HEK293 (cell line): ENCODE results near the gene FKBP10.

Source experiments
- BCL11A ChIP-seq: fragments of 450-650 bp; formaldehyde crosslinking; IDR thresholded peaks from 2 replicates; pipeline ENCODE4 v1.5.1; 2016; ENCODE audit warnings: low read depth, missing biosample characterization, missing genetic modification characterization
- CTCF ChIP-seq: fragments of 450-650 bp; formaldehyde crosslinking; IDR thresholded peaks from 2 replicates; pipeline ENCODE4 v1.5.1; 2016; ENCODE audit warnings: missing biosample characterization, missing genetic modification characterization
- HOXC10 ChIP-seq: sonication (generic); formaldehyde crosslinking; IDR thresholded peaks from 2 replicates; pipeline ENCODE4 v1.8.1; 2023; ENCODE audit warnings: mild to moderate bottlenecking, missing genetic modification reagents
- IKZF3 ChIP-seq: fragments of 450-650 bp; IDR thresholded peaks from 2 replicates; pipeline ENCODE4 v1.5.0; 2018; ENCODE audit warnings: missing biosample characterization, mild to moderate bottlenecking, missing genetic modification characterization, moderate library complexity
- PRDM1 ChIP-seq: fragments of 450-650 bp; formaldehyde crosslinking; IDR thresholded peaks from 2 replicates; pipeline ENCODE4; 2016; ENCODE audit warnings: missing biosample characterization, missing genetic modification characterization
- PRDM4 ChIP-seq: fragments of 450-650 bp; formaldehyde crosslinking; IDR thresholded peaks from 2 replicates; pipeline ENCODE4 v1.5.1; 2017; ENCODE audit warnings: missing biosample characterization, missing genetic modification characterization
- REST ChIP-seq: fragments of 450-650 bp; formaldehyde crosslinking; IDR thresholded peaks from 2 replicates; pipeline ENCODE4 v1.5.1; 2016; ENCODE audit warnings: missing biosample characterization, missing genetic modification characterization
- TRIM28 ChIP-seq: IDR thresholded peaks from 2 replicates; pipeline ENCODE4 v1.6.1; 2011; ENCODE audit warnings: low read length, control low read depth, borderline replicate concordance
- YY1 ChIP-seq: fragments of 450-650 bp; formaldehyde crosslinking; IDR thresholded peaks from 2 replicates; pipeline ENCODE4 v1.5.1; 2018; ENCODE audit warnings: missing biosample characterization, missing genetic modification characterization
- ZBTB1 ChIP-seq: fragments of 450-650 bp; formaldehyde crosslinking; IDR thresholded peaks from 2 replicates; pipeline ENCODE4 v1.5.1; 2016; ENCODE audit warnings: missing biosample characterization, missing genetic modification characterization
- ZFP3 ChIP-seq: fragments of 450-650 bp; formaldehyde crosslinking; IDR thresholded peaks from 2 replicates; pipeline ENCODE4 v1.5.1; 2016; ENCODE audit warnings: low read depth, missing biosample characterization, missing genetic modification characterization
- ZFP69B ChIP-seq: fragments of 450-650 bp; formaldehyde crosslinking; IDR thresholded peaks from 2 replicates; pipeline ENCODE4 v1.5.1; 2016; ENCODE audit warnings: missing biosample characterization, missing genetic modification characterization
- ZNF169 ChIP-seq: fragments of 450-650 bp; formaldehyde crosslinking; IDR thresholded peaks from 2 replicates; pipeline ENCODE4 v1.5.1; 2016; ENCODE audit warnings: missing biosample characterization, missing genetic modification characterization
- ZNF211 ChIP-seq: fragments of 450-650 bp; formaldehyde crosslinking; IDR thresholded peaks from 2 replicates; pipeline ENCODE4 v1.5.1; 2016; ENCODE audit warnings: low read depth, missing biosample characterization, missing genetic modification characterization
- ZNF214 ChIP-seq: fragments of 450-650 bp; formaldehyde crosslinking; IDR thresholded peaks from 2 replicates; pipeline ENCODE4 v1.5.1; 2017; ENCODE audit warnings: missing biosample characterization, mild to moderate bottlenecking, missing genetic modification characterization, borderline replicate concordance
- ZNF239 ChIP-seq: fragments of 450-650 bp; formaldehyde crosslinking; IDR thresholded peaks from 2 replicates; pipeline ENCODE4 v1.5.1; 2016; ENCODE audit warnings: missing biosample characterization, missing genetic modification characterization
- ZNF266 ChIP-seq: fragments of 450-650 bp; formaldehyde crosslinking; IDR thresholded peaks from 2 replicates; pipeline ENCODE4 v1.5.1; 2016; ENCODE audit warnings: missing biosample characterization, missing genetic modification characterization, low read depth
- ZNF350 ChIP-seq: fragments of 450-650 bp; formaldehyde crosslinking; IDR thresholded peaks from 2 replicates; pipeline ENCODE4 v1.5.0; 2017; ENCODE audit warnings: missing biosample characterization, mild to moderate bottlenecking, missing genetic modification characterization
- ZNF404 ChIP-seq: fragments of 450-650 bp; formaldehyde crosslinking; IDR thresholded peaks from 2 replicates; pipeline ENCODE4 v1.5.1; 2017; ENCODE audit warnings: missing biosample characterization, missing genetic modification characterization
- ZNF501 ChIP-seq: fragments of 450-650 bp; formaldehyde crosslinking; IDR thresholded peaks from 2 replicates; pipeline ENCODE4 v1.5.1; 2016; ENCODE audit warnings: missing biosample characterization, missing genetic modification characterization
- ZNF513 ChIP-seq: fragments of 450-650 bp; IDR thresholded peaks from 2 replicates; pipeline ENCODE4 v1.5.1; 2018; ENCODE audit warnings: missing biosample characterization, missing genetic modification characterization
- ZNF514 ChIP-seq: fragments of 450-650 bp; formaldehyde crosslinking; IDR thresholded peaks from 2 replicates; pipeline ENCODE4 v1.5.1; 2016; ENCODE audit warnings: missing biosample characterization, missing genetic modification characterization
- ZNF548 ChIP-seq: fragments of 450-650 bp; formaldehyde crosslinking; IDR thresholded peaks from 2 replicates; pipeline ENCODE4 v1.5.1; 2016; ENCODE audit warnings: missing biosample characterization, missing genetic modification characterization
- ZNF600 ChIP-seq: fragments of 450-650 bp; formaldehyde crosslinking; IDR thresholded peaks from 2 replicates; pipeline ENCODE4 v1.5.1; 2016; ENCODE audit warnings: missing biosample characterization, missing genetic modification characterization
- ZNF677 ChIP-seq: fragments of 450-650 bp; IDR thresholded peaks from 2 replicates; pipeline ENCODE4 v1.5.0; 2018; ENCODE audit warnings: missing biosample characterization, mild to moderate bottlenecking, missing genetic modification characterization, moderate library complexity
- ZNF830 ChIP-seq: fragments of 450-650 bp; IDR thresholded peaks from 2 replicates; pipeline ENCODE4 v1.5.0; 2018; ENCODE audit warnings: missing biosample characterization, missing genetic modification characterization, low read depth, mild to moderate bottlenecking, moderate library complexity
- ZNF837 ChIP-seq: fragments of 450-650 bp; formaldehyde crosslinking; IDR thresholded peaks from 2 replicates; pipeline ENCODE4 v1.5.1; 2016; ENCODE audit warnings: missing biosample characterization, missing genetic modification characterization
- ZSCAN16 ChIP-seq: fragments of 450-650 bp; formaldehyde crosslinking; IDR thresholded peaks from 2 replicates; pipeline ENCODE4 v1.5.1; 2016; ENCODE audit warnings: missing biosample characterization, missing genetic modification characterization
- ZSCAN18 ChIP-seq: fragments of 450-650 bp; formaldehyde crosslinking; IDR thresholded peaks from 2 replicates; pipeline ENCODE4 v1.5.1; 2016; ENCODE audit warnings: missing biosample characterization, missing genetic modification characterization

FKBP10 gene

GRCh38 chr17:41785091-41785858 lies 27.5 kb upstream of the FKBP10 start (continued):
- TF ChIP-seq ZNF513 (tag by site-specific recombination) (no peak), ZNF677 (tag by site-specific recombination) (no peak), ZNF239 (tag by site-specific recombination) (no peak), ZNF169 (tag by site-specific recombination) (no peak), CTCF (no peak), ZNF501 (tag by site-specific recombination) (no peak), PRDM1 (tag by site-specific recombination) (peak; percentile 86), ZFP69B (tag by site-specific recombination) (peak; percentile 63), ZBTB1 (no peak), IKZF3 (tag by site-specific recombination) (no peak), ZNF350 (no peak), ZSCAN16 (tag by site-specific recombination) (no peak), BCL11A (tag by site-specific recombination) (no peak), ZNF600 (tag by site-specific recombination) (no peak), ZFP3 (no peak), ZNF214 (tag by site-specific recombination) (no peak), TRIM28 (no peak), REST (tag by site-specific recombination) (no peak), ZNF514 (tag by site-specific recombination) (no peak), YY1 (tag by site-specific recombination) (no peak), ZNF548 (tag by site-specific recombination) (no peak), ZNF837 (tag by site-specific recombination) (no peak), ZNF211 (tag by site-specific recombination) (no peak), ZNF266 (tag by site-specific recombination) (no peak), ZNF404 (tag by site-specific recombination) (no peak), ZSCAN18 (tag by site-specific recombination) (no peak), ZNF830 (tag by site-specific recombination) (no peak), PRDM4 (tag by site-specific recombination) (no peak), HOXC10 (CRISPR knock-in tag) (no peak)
